GM19025 (cell line): ENCODE data around the gene CLDN14.

Experiments used
- ATAC-seq: cut with Tn5 transposase; IDR thresholded peaks from one replicate; pipeline ENCODE4 v1.9.1; 2021; ENCODE audit warnings: mild to moderate bottlenecking, low read depth, moderate library complexity; ENCODE audit not compliant: unreplicated experiment

The CLDN14 gene

DNA sequence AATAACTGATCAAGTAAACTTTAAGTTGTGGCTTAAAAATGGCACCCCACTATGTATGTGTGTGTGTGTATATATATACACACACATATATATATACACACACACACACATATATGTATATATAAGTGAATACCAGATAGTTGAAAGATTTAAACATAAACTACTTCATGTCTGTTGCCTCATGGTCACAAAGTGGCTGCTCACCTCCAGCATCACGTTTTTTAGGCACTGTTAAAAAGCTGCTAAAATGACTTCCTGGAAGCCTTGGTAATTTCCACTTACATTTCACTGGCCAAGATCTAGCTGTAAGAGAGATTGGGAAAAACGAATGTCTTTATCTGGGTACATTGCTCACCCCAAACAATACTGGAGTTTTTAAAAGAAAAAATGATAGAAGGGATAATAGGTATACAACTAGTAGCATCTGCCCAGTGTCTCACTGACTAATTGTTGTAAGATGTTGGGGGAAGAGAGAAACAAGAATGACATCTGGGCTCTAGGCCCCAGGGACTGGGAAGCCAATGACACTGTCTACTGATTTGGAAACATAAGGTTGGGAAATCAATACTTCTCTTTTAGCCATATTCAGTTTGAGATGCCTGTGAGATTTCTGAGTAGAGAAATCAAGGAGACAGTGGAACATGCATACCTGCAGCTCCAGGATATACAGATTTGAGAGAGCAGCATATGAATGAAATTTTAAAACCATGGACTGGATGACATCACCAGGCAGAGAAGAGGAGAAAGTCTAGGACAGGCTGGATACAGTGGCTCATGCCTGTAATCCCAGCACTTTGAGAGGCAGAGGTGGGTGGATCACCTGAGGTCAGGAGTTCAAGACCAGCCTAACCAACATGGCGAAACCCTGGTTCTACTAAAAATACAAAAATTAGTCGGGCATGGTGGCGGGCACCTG lies 42.8 kb downstream of the CLDN14 start:
- ATAC-seq = no peak

DNA sequence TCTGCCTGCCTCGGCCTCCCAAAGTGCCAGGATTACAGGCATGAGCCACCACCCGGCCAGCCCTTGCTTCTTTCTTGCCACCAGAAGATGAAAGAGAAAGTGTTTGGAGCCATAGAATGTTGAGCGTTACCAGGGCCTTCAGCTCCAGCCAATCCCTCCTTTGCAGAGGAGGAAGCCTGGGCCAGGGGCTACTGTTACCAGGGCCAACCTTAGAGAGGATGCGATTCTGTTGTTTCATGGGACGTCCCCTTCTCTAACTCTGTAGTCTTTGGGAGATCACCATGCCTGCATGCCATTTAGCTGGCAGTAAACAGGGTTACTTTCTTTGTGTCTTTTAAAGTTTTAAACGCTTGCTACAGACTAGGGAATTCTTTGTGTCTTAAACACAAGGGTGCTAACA lies 45.8 kb downstream of the CLDN14 start:
- no peak for ATAC-seq

DNA sequence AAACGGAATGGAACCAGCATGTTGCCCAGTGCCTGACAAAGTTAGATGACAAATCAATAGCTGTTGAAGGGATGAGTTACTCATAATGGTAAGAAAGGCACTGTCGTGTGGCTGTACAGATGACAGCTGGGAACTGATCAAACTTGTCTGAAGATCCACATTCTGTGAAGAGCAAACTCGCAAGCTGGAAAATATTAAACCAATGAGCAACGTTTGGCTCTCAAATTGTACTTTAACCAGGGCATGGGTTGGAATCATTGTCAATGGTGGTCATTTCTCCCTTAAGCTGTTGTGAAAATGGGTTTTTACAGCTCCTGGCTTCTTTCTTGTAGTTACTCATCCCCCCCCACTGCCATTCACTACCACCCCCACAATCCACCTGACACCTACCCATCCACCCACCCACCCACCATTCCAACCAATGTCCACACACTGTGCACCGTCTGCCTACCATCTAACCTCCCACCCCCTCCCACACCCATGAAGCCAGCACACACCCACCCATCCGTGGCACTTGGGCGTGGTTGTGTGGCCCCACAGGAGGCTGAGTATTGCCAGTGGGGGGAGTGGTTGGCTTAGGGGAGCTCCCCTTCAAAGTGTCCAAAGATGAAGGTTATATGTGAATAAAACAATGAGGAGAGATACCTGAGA lies 46.7 kb downstream of the CLDN14 start:
- no peak for ATAC-seq

DNA sequence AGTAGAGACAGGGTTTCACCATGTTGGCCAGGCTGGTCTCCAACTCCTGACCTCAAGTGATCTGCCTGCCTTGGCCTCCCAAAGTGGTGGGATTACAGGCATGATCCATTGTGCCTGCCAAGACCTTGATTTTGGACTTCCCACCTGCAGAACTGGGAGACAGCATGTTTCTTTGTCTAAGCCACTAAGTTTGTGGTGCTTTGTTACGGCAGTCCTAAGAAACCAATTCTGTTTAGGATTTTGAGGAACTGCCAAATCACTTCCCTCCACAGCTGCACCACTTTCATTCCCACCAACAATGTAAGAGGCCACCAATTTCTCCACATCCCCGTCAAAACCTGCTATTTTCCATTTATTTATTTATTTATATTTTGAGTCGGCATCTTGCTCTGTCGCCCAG lies 48.7 kb downstream of the CLDN14 start:
- ATAC-seq = no peak

DNA sequence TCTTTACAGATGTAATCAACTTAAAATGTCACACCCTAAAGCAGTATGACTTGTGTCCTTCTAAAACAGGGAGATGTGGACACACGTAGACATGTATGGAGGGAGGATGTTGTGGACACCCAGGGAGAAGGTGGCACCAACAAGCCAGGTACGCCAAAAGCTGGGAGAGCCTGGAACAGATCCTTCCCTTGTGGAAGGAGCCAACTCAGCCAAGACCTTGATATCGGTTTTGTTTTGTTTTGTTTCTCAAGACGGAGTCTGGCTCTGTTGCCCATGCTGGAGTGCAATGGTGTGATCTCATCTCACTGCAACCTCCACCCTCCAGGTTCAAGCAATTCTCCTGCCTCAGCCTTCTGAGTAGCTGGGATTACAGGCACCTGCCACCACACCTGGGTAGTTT lies 49.1 kb downstream of the CLDN14 start:
- ATAC-seq = no peak

DNA sequence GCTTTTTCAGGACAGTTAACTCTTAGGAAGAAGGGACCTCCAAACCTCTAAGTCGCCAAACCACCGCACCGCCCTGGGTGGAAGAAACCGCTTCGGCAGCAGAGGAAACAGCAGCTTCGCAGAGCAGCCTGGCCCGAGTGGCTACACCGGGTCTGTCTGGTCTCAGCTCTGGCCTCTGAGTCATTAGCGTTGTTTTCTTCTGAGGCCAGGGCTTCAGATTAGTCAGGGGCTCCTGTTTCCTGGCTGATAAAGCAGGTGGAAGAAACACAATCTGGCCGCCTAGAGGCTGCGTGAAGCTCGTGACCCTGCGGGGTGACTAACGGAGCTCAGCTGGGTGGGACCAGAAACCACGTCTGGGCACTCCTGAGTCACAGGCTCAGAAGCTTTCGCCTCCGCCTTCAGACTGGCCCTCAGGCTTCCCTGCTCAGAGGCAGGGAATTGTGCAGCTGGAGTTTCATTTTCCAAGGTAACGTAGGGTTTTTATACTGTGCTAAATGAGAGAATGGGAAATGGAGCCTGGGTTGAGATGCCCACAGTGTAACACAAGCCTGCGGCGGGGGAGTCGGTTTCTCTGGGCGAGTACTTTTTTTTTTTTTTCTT lies 49.9 kb downstream of the CLDN14 start:
- peak; percentile 78 for ATAC-seq

DNA sequence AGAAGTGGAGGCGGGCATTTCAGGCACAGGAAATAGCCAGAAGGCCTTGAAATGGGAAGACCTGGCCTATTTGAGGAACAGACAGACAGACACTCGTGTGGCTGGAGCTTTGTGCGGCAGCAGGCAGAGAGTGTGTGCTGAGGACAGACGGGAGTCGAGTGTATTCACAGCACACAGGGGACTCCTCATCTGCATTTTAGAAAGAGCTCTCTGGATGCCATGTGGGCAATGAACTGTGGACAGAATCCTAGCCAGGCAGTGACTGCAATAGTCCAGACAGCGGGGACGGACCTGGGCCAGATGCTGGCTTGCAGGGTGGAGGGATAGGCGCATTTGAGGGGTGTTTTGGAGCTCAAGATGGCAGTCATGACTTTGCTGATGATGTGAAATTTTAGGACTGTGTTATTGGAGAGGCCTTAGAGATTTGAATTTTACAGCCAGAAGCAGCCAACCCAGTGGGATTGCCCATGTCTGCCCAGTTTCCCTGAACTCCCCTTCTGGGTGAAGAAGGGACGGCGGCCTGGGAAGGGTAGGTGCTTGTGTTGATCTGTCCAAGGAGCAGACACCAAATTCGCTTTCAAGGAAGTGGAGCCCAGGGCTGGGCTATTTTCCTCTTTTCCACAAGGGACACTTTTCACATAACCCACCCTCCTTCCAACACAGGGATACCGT lies 51.0 kb downstream of the CLDN14 start:
- ATAC-seq = no peak

DNA sequence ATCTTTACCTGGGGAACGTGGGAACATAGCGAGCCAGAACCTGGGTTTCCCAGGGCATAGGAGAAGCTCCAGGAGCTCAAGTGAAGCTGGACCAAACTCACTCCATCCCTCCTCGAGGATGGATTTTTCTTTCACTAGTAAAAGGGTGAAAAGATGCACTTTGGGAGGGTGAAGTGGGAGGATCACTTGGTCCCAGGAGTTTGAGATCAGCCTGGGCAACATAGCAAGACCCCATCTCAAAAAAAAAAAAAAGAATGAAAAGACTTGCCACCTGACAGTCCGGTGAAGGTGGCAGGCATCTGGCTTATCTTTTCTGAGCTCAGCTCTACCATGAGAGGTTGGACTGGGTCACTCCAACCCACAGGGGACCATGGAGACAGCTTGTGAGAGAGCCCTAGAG lies 52.4 kb downstream of the CLDN14 start:
- no peak for ATAC-seq

DNA sequence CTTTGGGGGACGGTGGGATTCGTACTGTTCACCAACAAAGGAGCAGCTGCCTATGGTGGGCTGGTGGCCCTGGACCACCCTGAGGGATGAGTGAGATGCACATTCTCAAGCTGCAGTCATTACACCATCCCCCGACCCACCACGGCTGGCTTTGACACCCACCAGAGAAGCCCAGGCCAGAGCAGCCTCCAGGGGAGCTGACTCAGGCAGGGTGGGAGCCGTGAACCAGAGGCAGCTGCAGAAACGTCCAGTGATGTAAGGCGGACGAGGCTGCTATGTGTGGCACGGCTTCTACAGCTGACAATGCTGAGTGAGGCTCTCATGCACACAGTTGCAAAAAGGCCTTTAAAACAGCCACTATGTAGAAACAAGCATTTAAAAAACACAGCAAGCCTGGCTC lies 54.6 kb downstream of the CLDN14 start:
- no peak for ATAC-seq

DNA sequence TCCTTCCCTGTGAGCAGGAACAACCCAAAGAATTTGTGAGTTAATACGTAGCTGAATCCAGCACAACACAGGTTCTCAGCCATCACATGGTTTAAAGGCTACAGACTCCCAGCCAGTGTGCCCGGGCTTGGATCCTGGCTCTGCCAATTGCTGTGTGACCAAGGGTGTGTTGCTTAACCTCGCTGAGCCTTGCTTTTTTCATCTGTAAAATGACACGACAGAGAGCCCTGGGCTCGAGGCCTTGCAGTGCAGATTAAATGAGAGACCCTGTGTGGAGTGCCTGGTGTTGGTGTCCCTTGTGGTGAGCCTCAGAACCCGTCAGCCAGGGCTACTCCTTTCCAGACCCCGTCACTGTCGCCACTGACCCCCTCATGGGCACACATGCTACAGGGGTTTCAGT lies 55.3 kb downstream of the CLDN14 start:
- no peak for ATAC-seq

DNA sequence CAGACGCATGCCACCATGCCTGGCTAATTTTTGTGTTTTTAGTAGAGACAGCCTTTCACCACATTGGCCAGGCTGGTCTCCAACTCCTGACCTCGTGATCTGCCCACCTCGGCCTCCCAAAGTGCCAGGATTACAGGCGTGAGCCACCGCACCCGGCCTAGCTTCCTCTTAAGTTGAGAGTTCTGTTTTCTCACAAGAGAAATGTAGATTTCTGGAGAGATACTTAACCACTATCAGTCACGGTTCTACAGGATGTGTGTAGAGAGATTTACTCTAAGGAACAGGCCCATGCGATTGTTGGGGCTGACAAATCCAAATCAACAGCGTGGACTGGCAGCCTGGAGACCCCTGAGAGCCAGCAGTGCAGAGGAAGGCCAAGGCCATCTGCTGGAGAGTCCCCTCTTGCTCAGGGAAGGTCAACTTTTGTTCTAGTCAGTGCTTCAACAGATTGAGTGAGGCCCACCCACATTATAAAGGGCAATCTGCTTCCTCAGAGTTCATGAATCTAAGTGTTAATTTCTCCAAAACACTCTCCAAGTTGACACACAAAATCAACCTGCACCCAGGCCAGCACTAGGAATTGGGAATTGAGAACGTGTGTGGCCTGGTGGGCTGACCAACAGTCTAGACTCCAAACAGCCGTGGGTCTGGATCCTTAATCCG lies 56.0 kb downstream of the CLDN14 start:
- no peak for ATAC-seq

DNA sequence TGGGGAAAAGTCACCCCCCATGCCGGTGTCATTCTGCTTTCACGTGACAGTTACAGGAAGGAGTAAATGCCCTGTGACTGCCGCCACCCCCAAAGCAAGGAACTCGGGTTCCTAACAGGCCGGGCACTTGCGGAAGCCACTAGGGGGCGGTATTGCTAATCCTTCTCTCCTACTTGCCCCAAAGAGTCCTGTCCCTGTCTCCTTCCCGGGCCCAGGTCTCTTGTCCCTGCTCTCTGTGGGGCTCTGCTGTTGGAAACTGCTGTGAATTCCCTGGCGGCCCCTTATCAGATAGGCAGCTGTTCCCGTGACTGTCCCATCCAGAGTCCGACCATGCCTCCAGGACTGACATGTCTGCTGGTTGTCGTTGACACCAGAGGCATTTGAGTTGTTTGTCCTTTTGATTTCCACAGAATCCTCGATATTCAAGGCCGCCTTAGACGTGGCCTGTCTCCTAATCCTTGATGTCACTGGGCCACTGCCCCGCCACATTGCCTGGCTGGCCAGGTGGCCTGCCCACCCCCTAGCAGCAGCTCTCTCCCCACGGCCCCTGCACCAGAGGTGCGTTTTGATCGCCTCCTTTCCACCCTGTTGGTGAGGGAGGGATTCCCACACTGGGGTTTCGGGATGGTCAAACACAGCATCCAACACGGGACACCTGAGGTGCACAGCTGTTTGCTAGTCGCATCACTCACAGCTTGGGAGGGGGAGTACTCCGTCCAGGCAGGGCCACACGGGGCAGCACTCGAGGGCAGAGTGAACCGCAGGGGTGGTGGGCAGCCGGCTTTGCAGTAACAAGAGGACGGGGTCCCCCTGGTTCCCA lies 57.4 kb downstream of the CLDN14 start:
- no peak for ATAC-seq

DNA sequence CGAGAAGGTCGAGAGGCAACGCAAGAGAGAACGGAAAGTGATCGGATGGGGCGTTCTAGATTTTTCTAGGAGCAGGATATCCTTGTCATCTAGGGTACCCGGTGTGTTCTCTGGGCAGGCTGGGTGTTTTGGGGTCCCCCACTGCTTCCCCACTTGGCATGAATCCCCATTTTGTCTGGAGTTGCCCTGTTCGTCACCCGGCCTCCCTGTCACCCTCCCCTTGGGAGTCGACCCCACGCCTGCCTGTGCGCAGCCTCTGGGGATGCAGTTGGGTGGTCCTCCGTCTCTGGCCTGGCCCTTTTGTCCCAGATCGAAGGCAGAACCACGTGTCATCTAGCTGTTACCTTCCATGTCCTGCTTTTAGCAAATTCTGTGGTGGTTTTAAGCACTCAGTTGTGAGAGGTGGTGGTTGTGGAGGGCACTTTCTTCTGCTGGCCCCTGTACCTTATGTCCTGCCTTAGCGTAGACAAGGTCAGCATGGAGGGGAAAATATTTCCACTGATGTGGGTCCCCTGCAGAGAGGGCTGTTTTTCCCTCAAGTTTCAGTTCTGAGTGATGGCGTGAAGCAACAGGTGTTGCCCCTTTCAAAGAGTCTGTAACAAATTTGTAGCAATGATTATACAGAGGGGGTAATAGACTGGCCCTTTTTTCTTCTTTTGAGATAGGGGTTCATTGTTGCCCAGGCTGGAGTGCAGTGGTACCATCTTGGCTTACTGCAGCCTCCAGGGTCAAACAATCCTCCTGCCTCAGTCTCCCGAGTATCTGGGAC lies 59.2 kb downstream of the CLDN14 start:
- no peak for ATAC-seq

DNA sequence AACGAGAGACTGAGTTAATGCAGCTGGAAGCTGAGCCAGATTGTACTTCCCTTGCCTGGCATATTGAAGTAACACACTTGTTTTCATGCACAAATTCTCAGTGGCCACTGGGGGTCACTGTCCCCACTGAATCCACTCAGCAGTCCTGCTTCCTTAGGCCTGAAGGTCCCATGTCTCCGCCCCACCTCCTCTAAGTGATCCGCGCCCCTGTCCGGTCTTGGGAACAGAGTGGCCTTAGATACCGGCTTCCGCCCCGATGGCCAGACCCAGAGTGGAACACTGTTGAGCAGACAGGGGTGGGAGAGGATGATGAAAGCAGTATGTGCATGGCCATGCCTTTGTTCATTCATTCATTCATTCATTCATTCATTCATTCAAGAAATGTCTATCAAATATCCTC lies 59.9 kb downstream of the CLDN14 start:
- ATAC-seq = no peak

DNA sequence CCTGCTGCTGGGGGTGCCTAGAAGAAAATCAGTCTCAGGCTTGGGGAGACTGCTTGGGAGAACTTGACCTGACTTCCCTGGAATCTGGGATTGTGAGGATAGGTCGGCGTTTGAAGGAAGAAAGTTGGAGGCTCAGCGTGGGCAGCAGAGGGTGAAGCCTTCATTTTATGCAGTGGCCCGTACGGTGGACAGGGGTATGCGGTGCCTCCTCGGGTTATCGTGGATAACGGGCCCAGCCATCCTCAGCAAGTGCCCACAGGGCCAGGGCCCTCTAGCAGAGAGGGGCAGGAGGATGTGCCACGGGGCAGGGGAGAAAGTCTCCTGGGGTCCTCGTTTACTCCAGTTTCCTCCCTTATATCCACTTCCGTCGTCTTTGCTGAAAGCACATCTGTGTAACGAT lies 60.7 kb downstream of the CLDN14 start:
- ATAC-seq = no peak

DNA sequence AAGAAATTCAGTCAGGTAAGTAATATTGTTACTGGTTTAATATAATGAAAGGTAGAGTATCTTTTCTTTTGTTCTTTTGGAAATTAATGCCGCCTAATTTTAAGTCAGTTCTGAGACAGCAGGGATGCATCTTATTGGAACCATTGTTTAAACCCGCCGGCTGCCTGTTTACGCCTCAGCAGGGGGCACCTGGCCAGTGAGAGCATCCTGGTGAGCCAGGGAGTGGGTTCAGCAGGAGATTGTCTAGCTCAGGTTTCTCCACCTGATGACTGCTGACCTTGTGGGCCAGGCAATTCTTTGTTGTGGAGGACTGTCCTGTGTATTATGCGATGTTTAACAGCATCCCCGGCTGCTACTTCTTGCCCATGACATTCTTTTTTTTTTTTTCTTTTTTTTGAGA lies 64.5 kb downstream of the CLDN14 start:
- no peak for ATAC-seq

DNA sequence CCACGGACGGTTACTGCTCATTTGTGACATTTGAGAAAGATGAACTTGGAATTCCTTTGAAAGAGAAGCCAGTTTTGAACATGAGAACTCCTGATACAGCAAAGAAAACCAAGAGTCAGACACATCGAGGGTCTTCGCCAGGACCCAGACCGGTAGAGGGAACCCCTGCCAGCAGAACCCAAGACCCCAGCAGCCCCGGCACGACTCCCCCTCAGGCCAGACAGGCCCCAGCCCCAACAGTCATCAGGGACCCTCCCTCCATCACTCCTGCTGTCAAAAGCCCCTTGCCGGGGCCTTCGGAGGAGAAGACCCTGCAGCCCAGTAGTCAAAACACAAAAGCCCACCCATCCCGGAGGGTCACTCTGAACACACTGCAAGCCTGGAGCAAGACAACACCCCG lies 67.0 kb downstream of the CLDN14 start:
- no peak for ATAC-seq

DNA sequence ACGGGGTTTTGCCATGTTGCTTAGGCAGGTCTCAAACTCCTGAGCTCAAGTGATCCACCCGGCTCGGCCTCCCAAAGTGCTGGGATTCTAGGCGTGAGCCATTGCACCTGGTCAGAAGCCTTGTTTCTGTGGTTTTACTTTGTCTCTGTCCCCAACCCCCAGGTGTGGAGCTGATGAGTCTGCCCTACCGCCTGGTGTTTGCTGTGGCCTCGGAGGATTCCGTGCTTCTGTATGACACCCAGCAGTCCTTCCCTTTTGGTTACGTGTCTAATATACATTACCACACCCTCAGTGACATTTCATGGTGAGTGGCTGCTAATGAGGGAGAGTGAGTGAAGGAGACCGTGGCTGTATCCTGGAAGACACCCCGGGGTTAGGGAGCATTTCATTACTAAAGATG lies 68.6 kb downstream of the CLDN14 start:
- ATAC-seq = no peak
